WTC11 (cell line): ENCODE results near the gene CNN2. TPM values are rescaled to one million over a fixed set of nuclear protein-coding genes. Genes with fewer than 3 reads are reported as not detected.

ENCODE experiments used
- ATAC-seq: fragments of 200-7000 bp; cut with Tn5 transposase; 2 replicates; pipeline ENCODE4 v1.10.0; 2021; ENCODE audit warnings: mild to moderate bottlenecking, moderate library complexity
- CTCF ChIA-PET: fragments of 300-600 bp; sonication (Branson Sonifier 250); formaldehyde crosslinking; loops from one replicate; lab custom pipeline; 2021; ENCODE audit warnings: antibody characterized with exemption; lab: Charles Lee
- POLR2A ChIA-PET: fragments of 350-600 bp; sonication (Branson Sonifier 250); formaldehyde crosslinking; loops from one replicate; lab custom pipeline; 2021; ENCODE audit warnings: antibody characterized with exemption; lab: Charles Lee
- DNase-seq: peaks from one replicate; pipeline ENCODE4 v3.0.0; 2021; ENCODE audit warnings: low spot score
- H3K27ac Mint-ChIP-seq: 2 replicates; pipeline ENCODE4 v1.8.0; 2021; ENCODE audit warnings: mixed read lengths
- H3K27me3 Mint-ChIP-seq: 2 replicates; pipeline ENCODE4 v1.8.0; 2021; ENCODE audit warnings: low read depth, mild to moderate bottlenecking, moderate library complexity, mixed read lengths
- H3K36me3 Mint-ChIP-seq: 2 replicates; pipeline ENCODE4 v1.8.0; 2021; ENCODE audit warnings: mixed read lengths
- H3K4me1 Mint-ChIP-seq: 2 replicates; pipeline ENCODE4 v1.8.0; 2022; ENCODE audit warnings: mixed read lengths
- H3K4me3 Mint-ChIP-seq: 2 replicates; pipeline ENCODE4 v1.8.0; 2021; ENCODE audit warnings: mild to moderate bottlenecking, moderate library complexity, mixed read lengths
- H3K9me3 Mint-ChIP-seq: 2 replicates; pipeline ENCODE4 v1.8.0; 2021; ENCODE audit warnings: mixed read lengths
- ATF1 ChIP-seq: sonication (generic); formaldehyde crosslinking; IDR thresholded peaks from 2 replicates; pipeline ENCODE4 v1.8.1; 2023; ENCODE audit warnings: mild to moderate bottlenecking, moderate library complexity, missing genetic modification reagents
- ATF2 ChIP-seq: sonication (generic); formaldehyde crosslinking; IDR thresholded peaks from 2 replicates; pipeline ENCODE4 v1.8.1; 2022; ENCODE audit warnings: low read depth, missing genetic modification reagents, borderline replicate concordance
- ATF6 ChIP-seq: sonication (generic); formaldehyde crosslinking; IDR thresholded peaks from 2 replicates; pipeline ENCODE4 v1.8.1; 2023; ENCODE audit warnings: mild to moderate bottlenecking, missing genetic modification reagents
- CDX4 ChIP-seq: fragments of 250-450 bp; sonication (Bioruptor Pico); IDR thresholded peaks from 2 replicates; pipeline ENCODE4 v1.9.0; 2021; ENCODE audit warnings: moderate library complexity, mild to moderate bottlenecking, inconsistent platforms, borderline replicate concordance
- CREB1 ChIP-seq: sonication (generic); formaldehyde crosslinking; IDR thresholded peaks from 2 replicates; pipeline ENCODE4 v1.8.0; 2023; ENCODE audit warnings: mild to moderate bottlenecking, missing genetic modification reagents
- EMX1 ChIP-seq: fragments of 250-450 bp; sonication (Bioruptor Pico); IDR thresholded peaks from 2 replicates; pipeline ENCODE4 v1.8.0; 2021; ENCODE audit warnings: mild to moderate bottlenecking
- FOXK1 ChIP-seq: sonication (generic); formaldehyde crosslinking; IDR thresholded peaks from 2 replicates; pipeline ENCODE4 v1.8.0; 2022; ENCODE audit warnings: mild to moderate bottlenecking, moderate library complexity, missing genetic modification reagents
- GABPB1 ChIP-seq: sonication (generic); formaldehyde crosslinking; IDR thresholded peaks from 2 replicates; pipeline ENCODE4 v1.8.1; 2023; ENCODE audit warnings: mild to moderate bottlenecking, missing genetic modification reagents
- IRF2 ChIP-seq: sonication (generic); formaldehyde crosslinking; IDR thresholded peaks from 2 replicates; pipeline ENCODE4 v1.8.0; 2022; ENCODE audit warnings: low read depth, missing genetic modification reagents, borderline replicate concordance
- JUN ChIP-seq: sonication (generic); formaldehyde crosslinking; IDR thresholded peaks from 2 replicates; pipeline ENCODE4 v1.8.0; 2023; ENCODE audit warnings: mild to moderate bottlenecking, missing genetic modification reagents
- MXD4 ChIP-seq: fragments of 250-450 bp; sonication (Bioruptor Pico); IDR thresholded peaks from 2 replicates; pipeline ENCODE4 v1.8.0; 2021; ENCODE audit warnings: mild to moderate bottlenecking, moderate library complexity, borderline replicate concordance
- NFATC4 ChIP-seq: fragments of 250-450 bp; sonication (Bioruptor Pico); IDR thresholded peaks from 2 replicates; pipeline ENCODE4 v1.9.0; 2021; ENCODE audit warnings: mild to moderate bottlenecking
- SOX15 ChIP-seq: fragments of 250-450 bp; sonication (Bioruptor Pico); IDR thresholded peaks from 2 replicates; pipeline ENCODE4 v1.9.0; 2021; ENCODE audit warnings: mild to moderate bottlenecking
- SP1 ChIP-seq: sonication (generic); formaldehyde crosslinking; conservative IDR thresholded peaks from 2 replicates; pipeline ENCODE4 v1.8.1; 2022; ENCODE audit warnings: missing genetic modification reagents
- ZNF396 ChIP-seq: fragments of 250-450 bp; sonication (Bioruptor Pico); IDR thresholded peaks from 2 replicates; pipeline ENCODE4 v1.8.0; 2021; ENCODE audit warnings: mild to moderate bottlenecking, moderate library complexity, borderline replicate concordance
- ZNF532 ChIP-seq: fragments of 250-450 bp; sonication (Bioruptor Pico); IDR thresholded peaks from 2 replicates; pipeline ENCODE4 v1.9.0; 2021; ENCODE audit warnings: mild to moderate bottlenecking, borderline replicate concordance
- total RNA-seq: library from RNA; stranded (reverse); gene quantifications from 3 replicates; pipeline ENCODE4 v1.2.3, GENCODE V29; 2021
- TF ChIP-seq, protein P1 (sequence below): sonication (generic); formaldehyde crosslinking; IDR thresholded peaks from 2 replicates; pipeline ENCODE4 v1.8.1; 2022; ENCODE audit warnings: missing genetic modification reagents, borderline replicate concordance
- TF ChIP-seq, protein P2 (sequence below): sonication (generic); formaldehyde crosslinking; IDR thresholded peaks from 2 replicates; pipeline ENCODE4 v1.8.0; 2022; ENCODE audit warnings: mild to moderate bottlenecking, missing genetic modification reagents

Gene CNN2
- total RNA-seq, 1 experiment from 2014 or later = 390 TPM

DNA sequence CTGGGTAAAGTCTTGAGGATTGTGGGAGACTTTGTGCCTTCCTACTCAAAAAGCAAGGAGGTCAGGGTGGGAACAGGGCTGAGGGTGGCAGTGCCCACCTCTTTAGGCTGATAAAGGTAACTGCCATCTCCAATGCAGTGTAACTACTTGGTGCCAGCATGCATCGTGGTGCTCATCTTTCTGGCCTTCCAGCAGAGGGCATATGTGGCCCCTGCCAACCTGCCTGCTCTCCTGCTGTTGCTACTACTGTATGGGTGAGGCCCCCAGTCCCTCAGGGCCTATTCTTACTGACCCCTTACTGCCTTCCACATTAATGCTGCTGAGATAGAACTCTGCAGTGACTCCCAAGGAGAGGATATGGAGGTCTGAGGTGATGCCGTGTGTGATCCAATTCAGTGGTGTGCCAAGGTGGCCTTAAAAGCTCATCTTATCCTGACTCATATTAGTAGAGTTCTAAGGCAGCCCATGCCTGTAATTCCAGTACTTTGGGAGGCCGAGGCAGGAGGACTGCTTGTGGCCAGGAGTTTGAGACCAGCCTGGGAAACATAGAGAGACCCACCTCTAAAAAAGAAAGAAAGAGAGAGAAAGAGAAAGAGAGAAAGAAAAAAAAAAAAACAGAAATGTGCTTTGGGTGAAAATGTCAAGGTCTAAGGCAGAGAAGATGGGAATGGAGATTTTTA, 30.9 kb downstream of the CNN2 start (continued):
- TF ChIP-seq CDX4 (CRISPR knock-in tag) = no peak

DNA sequence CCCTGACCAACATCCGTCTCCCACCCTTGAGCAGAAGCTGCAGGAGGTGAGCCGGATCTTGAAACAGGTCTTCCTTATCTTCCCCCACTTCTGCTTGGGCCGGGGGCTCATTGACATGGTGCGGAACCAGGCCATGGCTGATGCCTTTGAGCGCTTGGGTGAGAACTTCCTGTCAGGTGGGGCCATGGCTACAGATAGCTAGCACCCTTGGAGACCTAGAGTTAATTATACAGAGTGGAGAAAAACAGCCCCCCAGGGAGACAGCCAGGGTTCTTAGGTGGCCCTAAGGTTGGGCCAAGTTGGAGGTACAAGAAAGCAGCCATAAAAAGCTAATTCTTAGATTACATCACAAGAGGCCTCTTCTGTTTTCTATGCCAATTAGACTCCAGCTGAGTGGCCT, 31.7 kb downstream of the CNN2 start:
- Mint-ChIP-seq H3K9me3 (peaks cover 29% of the 10 kb centered on the region), H3K4me1 (no peaks in the 10 kb centered on the region), H3K27me3 (peaks cover 4% of the 10 kb centered on the region), H3K4me3 (no peak overlapping the region), H3K36me3 (peaks cover 37% of the 10 kb centered on the region), H3K27ac (no peak overlapping the region)
- ChIA-PET POLR2A (no interaction called here), CTCF (no interaction called here)
- DNase-seq = no peak
- ATAC-seq = no peak
- TF ChIP-seq CREB1 = no peak
- no peak for TF ChIP-seq ATF2
- no peak for TF ChIP-seq ZNF532 (CRISPR knock-in tag)
- TF ChIP-seq IRF2 (CRISPR knock-in tag) = no peak
- TF ChIP-seq, protein P1, sequence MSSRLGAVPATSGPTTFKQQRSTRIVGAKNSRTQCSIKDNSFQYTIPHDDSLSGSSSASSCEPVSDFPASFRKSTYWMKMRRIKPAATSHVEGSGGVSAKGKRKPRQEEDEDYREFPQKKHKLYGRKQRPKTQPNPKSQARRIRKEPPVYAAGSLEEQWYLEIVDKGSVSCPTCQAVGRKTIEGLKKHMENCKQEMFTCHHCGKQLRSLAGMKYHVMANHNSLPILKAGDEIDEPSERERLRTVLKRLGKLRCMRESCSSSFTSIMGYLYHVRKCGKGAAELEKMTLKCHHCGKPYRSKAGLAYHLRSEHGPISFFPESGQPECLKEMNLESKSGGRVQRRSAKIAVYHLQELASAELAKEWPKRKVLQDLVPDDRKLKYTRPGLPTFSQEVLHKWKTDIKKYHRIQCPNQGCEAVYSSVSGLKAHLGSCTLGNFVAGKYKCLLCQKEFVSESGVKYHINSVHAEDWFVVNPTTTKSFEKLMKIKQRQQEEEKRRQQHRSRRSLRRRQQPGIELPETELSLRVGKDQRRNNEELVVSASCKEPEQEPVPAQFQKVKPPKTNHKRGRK = no peak
- no peak for TF ChIP-seq ATF6 (CRISPR knock-in tag)
- TF ChIP-seq JUN (CRISPR knock-in tag) = no peak
- TF ChIP-seq ZNF396 (CRISPR knock-in tag) = no peak
- no peak for TF ChIP-seq SP1 (CRISPR knock-in tag)

GRCh38 chr19:1060689-1061088, 34.3 kb downstream of the CNN2 start:
- Mint-ChIP-seq H3K4me3 (no peak overlapping the region), H3K9me3 (peaks cover 29% of the 10 kb centered on the region), H3K4me1 (peaks cover 9% of the 10 kb centered on the region), H3K27ac (no peak overlapping the region), H3K36me3 (peaks cover 34% of the 10 kb centered on the region), H3K27me3 (peaks cover 13% of the 10 kb centered on the region)
- DNase-seq = no peak
- ChIA-PET POLR2A (no interaction called here), CTCF (interaction anchor here (0.7 kb wide), 1 partner anchor 197 kb away, joined by 4 read pairs; no protein-coding TSS in a partner anchor)
- ATAC-seq = no peak
- TF ChIP-seq SOX15 (no peak), ZNF532 (CRISPR knock-in tag) (no peak), EMX1 (no peak), ATF1 (CRISPR knock-in tag) (no peak), FOXK1 (CRISPR knock-in tag) (no peak), MXD4 (CRISPR knock-in tag) (no peak), NFATC4 (no peak), GABPB1 (no peak)
- TF ChIP-seq, protein P2, sequence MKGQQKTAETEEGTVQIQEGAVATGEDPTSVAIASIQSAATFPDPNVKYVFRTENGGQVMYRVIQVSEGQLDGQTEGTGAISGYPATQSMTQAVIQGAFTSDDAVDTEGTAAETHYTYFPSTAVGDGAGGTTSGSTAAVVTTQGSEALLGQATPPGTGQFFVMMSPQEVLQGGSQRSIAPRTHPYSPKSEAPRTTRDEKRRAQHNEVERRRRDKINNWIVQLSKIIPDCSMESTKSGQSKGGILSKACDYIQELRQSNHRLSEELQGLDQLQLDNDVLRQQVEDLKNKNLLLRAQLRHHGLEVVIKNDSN = no peak
